Measurements from ENCODE around the gene ZDHHC9. TPM values are rescaled to one million over a fixed set of nuclear protein-coding genes. Genes with fewer than 3 reads are reported as not detected.

The ZDHHC9 gene
- total RNA-seq (10 to 100 TPM in 7 of 9 donors, 1 to 10 TPM in 2; 8.1 to 39.0 (median 13.2) TPM), polyA plus RNA-seq (10 to 100 TPM in 1 of 2 donors, 1 to 10 TPM in 1; 3.5 to 30.8 TPM)
- long read RNA-seq, donor 1, full-length matches to known transcripts: 5 of 10 reads
- long read RNA-seq, donor 1, partial matches to known transcripts: 2 of 10 reads
- long read RNA-seq, donor 1, other reads (novel, unspliced or antisense): 3 of 10 reads
- long read RNA-seq, donor 2, full-length matches to known transcripts: 84 of 100 reads
- long read RNA-seq, donor 2, partial matches to known transcripts: 4 of 100 reads
- long read RNA-seq, donor 2, other reads (novel, unspliced or antisense): 12 of 100 reads
- long read RNA-seq, donor 3, full-length matches to known transcripts: 22 of 34 reads
- long read RNA-seq, donor 3, partial matches to known transcripts: 5 of 34 reads
- long read RNA-seq, donor 3, other reads (novel, unspliced or antisense): 7 of 34 reads

DNA sequence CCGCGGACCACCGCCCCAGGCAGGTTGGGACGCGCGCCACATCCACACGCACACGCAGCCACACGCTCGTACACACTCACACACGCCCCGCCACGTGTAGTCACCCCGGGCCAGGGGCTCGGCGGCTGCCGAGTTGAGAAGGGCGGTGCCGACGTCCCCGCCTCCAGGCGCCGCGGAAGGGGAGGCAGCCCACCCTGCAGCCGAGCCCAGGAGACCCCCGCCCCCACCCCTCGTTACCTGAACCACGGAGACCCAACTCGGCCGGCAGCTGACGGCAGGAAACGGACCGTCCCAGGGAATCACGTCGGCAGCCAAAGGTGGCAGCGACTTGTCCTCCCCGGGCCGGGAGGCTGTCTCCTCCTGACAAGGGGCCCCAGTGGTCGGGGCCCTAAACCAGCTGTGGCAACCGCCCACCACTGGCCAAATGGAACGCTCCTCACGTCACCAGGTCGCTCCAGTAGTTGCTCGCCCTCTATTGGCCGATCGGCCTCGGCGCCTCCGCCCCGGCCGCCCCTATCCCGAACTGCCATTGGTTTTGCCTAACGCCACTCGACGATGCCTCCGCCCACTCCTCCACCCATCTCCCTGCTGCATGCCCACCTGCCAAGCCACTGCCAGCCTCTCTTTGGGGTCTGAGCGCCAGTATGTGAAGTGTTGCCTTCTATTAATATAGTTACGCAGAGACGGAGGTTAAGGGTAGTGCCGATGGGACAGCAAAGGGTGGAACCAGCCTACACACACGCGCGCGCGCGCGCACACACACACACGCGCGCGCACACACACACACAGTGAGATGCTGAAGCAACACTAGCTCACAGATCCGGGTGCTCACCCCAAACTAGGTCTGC, at the start of gene ZDHHC9:
Gene ZDHHC9, minus strand, starts transcription at position 428 of the 848 bp plus-strand sequence. CDS start 1,941 bp downstream, outside the sequence.
- Histone ChIP-seq H3K9me3 (no peaks in the 10 kb centered on the region), H3K36me3 (peaks cover 0 to 3% (median 0%) of the 10 kb centered on the region in 9 donors), H3K4me3 (peak within 1 kb of the TSS; percentile 59 to 85 (median 70)), H3K4me1 (peaks cover 0 to 13% (median 3%) of the 10 kb centered on the region in 12 donors), H3K27ac (peak within 1 kb of the TSS; percentile 49 to 83 (median 74)), H3K27me3 (peaks cover 0 to 10% (median 0%) of the 10 kb centered on the region in 9 donors)
- DNase-seq (peak; percentile 88 to 92 (median 89)), ATAC-seq (peak; percentile 92 to 99 (median 96))
- TF ChIP-seq, protein P1, sequence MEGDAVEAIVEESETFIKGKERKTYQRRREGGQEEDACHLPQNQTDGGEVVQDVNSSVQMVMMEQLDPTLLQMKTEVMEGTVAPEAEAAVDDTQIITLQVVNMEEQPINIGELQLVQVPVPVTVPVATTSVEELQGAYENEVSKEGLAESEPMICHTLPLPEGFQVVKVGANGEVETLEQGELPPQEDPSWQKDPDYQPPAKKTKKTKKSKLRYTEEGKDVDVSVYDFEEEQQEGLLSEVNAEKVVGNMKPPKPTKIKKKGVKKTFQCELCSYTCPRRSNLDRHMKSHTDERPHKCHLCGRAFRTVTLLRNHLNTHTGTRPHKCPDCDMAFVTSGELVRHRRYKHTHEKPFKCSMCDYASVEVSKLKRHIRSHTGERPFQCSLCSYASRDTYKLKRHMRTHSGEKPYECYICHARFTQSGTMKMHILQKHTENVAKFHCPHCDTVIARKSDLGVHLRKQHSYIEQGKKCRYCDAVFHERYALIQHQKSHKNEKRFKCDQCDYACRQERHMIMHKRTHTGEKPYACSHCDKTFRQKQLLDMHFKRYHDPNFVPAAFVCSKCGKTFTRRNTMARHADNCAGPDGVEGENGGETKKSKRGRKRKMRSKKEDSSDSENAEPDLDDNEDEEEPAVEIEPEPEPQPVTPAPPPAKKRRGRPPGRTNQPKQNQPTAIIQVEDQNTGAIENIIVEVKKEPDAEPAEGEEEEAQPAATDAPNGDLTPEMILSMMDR (IDR thresholded peaks at IDR 0.05): peak in 2 of 12 donors; percentile 16 to 31
- peak in 1 of 2 donors; percentile 47 for TF ChIP-seq POLR2A (IDR thresholded peaks at IDR 0.05)
- intact Hi-C loops (cut with DNase I): loop anchor here in 1 of 10 donors (10.0 kb wide), 1 partner anchor 61 kb away; the partner anchor contains the start of gene UTP14A
- 0 to 47% (median 16%) methylated on average over 34 to 72 of the region's 72 CpGs for WGBS, 4 donors

DNA sequence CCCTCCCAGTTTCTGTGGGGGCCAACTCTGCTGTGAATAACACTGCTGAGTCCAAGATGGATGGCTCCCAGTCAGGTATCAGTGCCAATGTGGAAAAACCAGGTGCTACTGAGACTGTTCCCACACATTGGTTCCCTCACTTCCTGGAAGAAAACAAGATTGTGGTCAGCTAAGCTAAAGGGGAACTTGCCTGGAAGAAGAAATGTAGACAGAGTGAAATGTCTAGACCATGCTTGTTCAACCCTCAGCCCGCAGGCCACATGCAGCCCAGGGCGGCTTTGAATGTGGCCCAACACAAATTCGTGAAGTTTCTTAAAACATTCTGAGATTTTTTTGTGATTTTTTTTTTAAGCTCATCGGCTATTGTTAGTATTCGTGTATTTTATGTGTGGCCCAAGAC, 33.7 kb upstream of the ZDHHC9 start:
- ATAC-seq: no peak
- 88 to 95% (median 90%) methylated on average over 5 of the region's 5 CpGs for WGBS, 4 donors

DNA sequence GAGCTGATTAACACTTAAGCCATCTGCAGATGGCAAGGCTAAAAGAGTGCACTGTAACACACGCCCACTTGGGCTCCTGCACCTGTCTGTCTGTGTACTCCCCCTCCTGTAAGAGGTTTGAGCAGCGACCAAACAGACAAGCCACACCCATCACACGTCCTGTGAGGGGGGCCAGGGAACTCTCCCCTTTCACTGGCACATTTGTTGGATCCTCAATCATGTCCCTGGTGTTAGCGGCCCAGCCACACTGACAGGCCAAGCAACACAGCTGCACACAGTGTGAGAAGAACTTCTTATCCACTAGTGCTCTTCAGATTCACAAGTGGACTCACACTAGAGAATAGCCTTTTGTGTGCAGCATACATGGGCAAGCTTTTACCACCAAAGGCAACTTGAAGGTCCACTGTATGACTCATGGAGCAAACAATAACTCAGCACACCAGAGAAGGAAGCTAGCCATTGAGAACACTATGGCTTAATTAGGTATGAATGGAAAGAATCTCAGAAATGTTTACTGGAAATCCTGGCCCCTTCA, 33.2 kb upstream of the ZDHHC9 start:
- no peaks in the 10 kb centered on the region for H3K36me3 ChIP-seq
- TF ChIP-seq, protein P1 (IDR thresholded peaks at IDR 0.05): no peak
- TF ChIP-seq POLR2A (IDR thresholded peaks at IDR 0.05): no peak
- H3K4me3 ChIP-seq: no peak overlapping the region
- WGBS, 4 donors: 40 to 71% (median 62%) methylated on average over 1 to 4 of the region's 4 CpGs
- DNase-seq (no peak), ATAC-seq (no peak)
- H3K9me3 ChIP-seq: peaks cover 0 to 9% (median 0%) of the 10 kb centered on the region in 12 donors
- intact Hi-C loops (cut with DNase I): no loop called here
- peaks cover 0 to 8% (median 0%) of the 10 kb centered on the region in 9 donors for H3K27me3 ChIP-seq
- H3K27ac ChIP-seq: no peak overlapping the region
- no peaks in the 10 kb centered on the region for H3K4me1 ChIP-seq

More for the DNA sequence above, 33.7 kb upstream of the ZDHHC9 start:
- Histone ChIP-seq H3K36me3 (no peaks in the 10 kb centered on the region), H3K27me3 (peaks cover 0 to 11% (median 0%) of the 10 kb centered on the region in 9 donors), H3K9me3 (peaks cover 0 to 9% (median 0%) of the 10 kb centered on the region in 12 donors), H3K4me1 (no peaks in the 10 kb centered on the region), H3K27ac (no peak overlapping the region), H3K4me3 (no peak overlapping the region)
- no peak for TF ChIP-seq POLR2A (IDR thresholded peaks at IDR 0.05)
- TF ChIP-seq, protein P1 (IDR thresholded peaks at IDR 0.05): no peak
- DNase-seq: no peak
- intact Hi-C loops (cut with DNase I): no loop called here

All from heart left ventricle (tissue), 16 donors.